HCT116 (cell line): ENCODE measurements around the gene ARPC5. TPM values are rescaled to one million over a fixed set of nuclear protein-coding genes. Genes with fewer than 3 reads are reported as not detected.

Source experiments
- ATAC-seq: fragments of 200-7000 bp; cut with Tn5 transposase; 2 replicates; pipeline ENCODE4 v1.9.1; 2020; ENCODE audit warnings: mild to moderate bottlenecking, moderate library complexity
- BruUV-seq: library from RNA; stranded (reverse); fragments of 400-500 nt; replicated peaks from 2 replicates; lab custom pipeline; 2021; lab: Mats Ljungman, UMichigan
- CTCF ChIA-PET: fragments of 300-600 bp; sonication (Branson Sonifier 250); formaldehyde crosslinking; loops from one replicate; lab custom pipeline; 2021; ENCODE audit warnings: antibody characterized with exemption; lab: Charles Lee
- POLR2A ChIA-PET: fragments of 300-600, 350-600 bp; sonication (Branson Sonifier 250); formaldehyde crosslinking; loops from one replicate; lab custom pipeline; 2021; ENCODE audit warnings: antibody characterized with exemption; lab: Charles Lee
- RAD21 ChIA-PET, 2 experiments: fragments of 300-600 bp; sonication (Branson Sonifier 250); formaldehyde crosslinking; loops; one replicate each; lab custom pipeline; 2023; ENCODE audit warnings: low total read pairs in 2 of 2; ENCODE audit not compliant: uncharacterized antibody in 2 of 2, unreplicated experiment in 2 of 2, low non-redundant PET in 1 of 2; lab: Charles Lee
- DNase-seq: peaks from one replicate; pipeline ENCODE4 v3.0.0-alpha.2; 2010; ENCODE audit warnings: low read depth, low spot score
- H2AFZ ChIP-seq: fragments of 200-600 bp; shearing (Covaris generic), sonication (generic); 2 replicates; pipeline ENCODE4 v1.6.1; 2017; ENCODE audit warnings: low read depth, mixed run types, mixed read lengths, antibody characterized with exemption, low read length; ENCODE audit not compliant: poor library complexity, severe bottlenecking
- H3K27ac ChIP-seq: 2 replicates; pipeline ENCODE4 v1.5.1; 2012; ENCODE audit warnings: low read depth, low read length
- H3K27me3 ChIP-seq: fragments of 200-600 bp; sonication (generic); 2 replicates; pipeline ENCODE4 v1.6.1; 2016; ENCODE audit warnings: mixed run types, low read length, mixed read lengths; ENCODE audit not compliant: insufficient read depth
- H3K36me3 ChIP-seq, 2 experiments: fragments of 200-500 bp in 1 of 2; fragments of 200-600 bp in 1 of 2; sonication (Bioruptor generic) in 1 of 2; sonication (generic) in 1 of 2; 2 replicates each; pipeline versions ENCODE4 v1.5.1 to v1.6.1; 2014 to 2016; ENCODE audit warnings: low read length in 2 of 2, inconsistent platforms in 1 of 2, mixed read lengths in 1 of 2, mixed run types in 1 of 2; ENCODE audit not compliant: insufficient read depth in 2 of 2, control insufficient read depth in 1 of 2
- H3K4me1 ChIP-seq, 2 experiments: fragments of 200-600 bp in 1 of 2; sonication (generic) in 1 of 2; 2 replicates each; pipeline versions ENCODE4 v1.5.1 to v1.6.1; 2012 to 2017; ENCODE audit warnings: low read length in 2 of 2, inconsistent platforms in 1 of 2, mild to moderate bottlenecking in 1 of 2, mixed read lengths in 1 of 2, mixed run types in 1 of 2, moderate library complexity in 1 of 2; ENCODE audit not compliant: insufficient read depth in 2 of 2, control insufficient read depth in 1 of 2
- H3K4me2 ChIP-seq: fragments of 200-600 bp; sonication (generic); 2 replicates; pipeline ENCODE4 v1.6.1; 2017; ENCODE audit warnings: mixed run types, low read length, mixed read lengths
- H3K4me3 ChIP-seq, 2 experiments: fragments of 200-600 bp in 1 of 2; sonication (generic) in 1 of 2; replicated peaks in 1 of 2; 2 replicates each; pipeline ENCODE4 v1.5.1; 2011 to 2016; ENCODE audit warnings: low read length in 2 of 2, control low read depth in 1 of 2, low read depth in 1 of 2, mild to moderate bottlenecking in 1 of 2, mixed read lengths in 1 of 2, mixed run types in 1 of 2
- H3K79me2 ChIP-seq: fragments of 200-600 bp; sonication (generic); 2 replicates; pipeline ENCODE4 v1.6.1; 2017; ENCODE audit warnings: mild to moderate bottlenecking, mixed run types, low read length, moderate library complexity, mixed read lengths; ENCODE audit not compliant: insufficient read depth
- H3K9ac ChIP-seq: fragments of 200-600 bp; sonication (generic); 2 replicates; pipeline ENCODE4 v1.6.1; 2016; ENCODE audit warnings: low read length, mixed read lengths
- H3K9me2 ChIP-seq: fragments of 200-600 bp; sonication (generic), shearing (Covaris generic); 2 replicates; pipeline ENCODE4 v1.6.1; 2017; ENCODE audit warnings: mixed run types, mild to moderate bottlenecking, moderate library complexity; ENCODE audit not compliant: insufficient read depth
- H3K9me3 ChIP-seq, 2 experiments: fragments of 200-500 bp in 1 of 2; fragments of 200-600 bp in 1 of 2; sonication (Bioruptor generic) in 1 of 2; sonication (generic) in 1 of 2; 2 replicates each; pipeline ENCODE4 v1.6.1; 2014 to 2017; ENCODE audit warnings: low read length in 2 of 2, mixed read lengths in 2 of 2, inconsistent platforms in 1 of 2, low read depth in 1 of 2, mild to moderate bottlenecking in 1 of 2, mixed run types in 1 of 2, moderate library complexity in 1 of 2; ENCODE audit not compliant: control insufficient read depth in 1 of 2, insufficient read depth in 1 of 2
- H4K20me1 ChIP-seq: fragments of 200-600 bp; sonication (generic), shearing (Covaris generic); 2 replicates; pipeline ENCODE4 v1.6.1; 2017; ENCODE audit warnings: mixed run types, mild to moderate bottlenecking, moderate library complexity; ENCODE audit not compliant: insufficient read depth
- CEBPB ChIP-seq: IDR thresholded peaks from 2 replicates; pipeline ENCODE4 v1.6.1; 2012; ENCODE audit warnings: low read depth
- CTCF ChIP-seq, 3 experiments: fragments of 200-600 bp in 1 of 3; sonication (generic) in 1 of 3; IDR thresholded peaks in 2 of 3; conservative IDR thresholded peaks in 1 of 3; 2 replicates each; pipeline ENCODE4 v1.5.1; 2012 to 2017; ENCODE audit warnings: low read depth in 2 of 3, low read length in 2 of 3, antibody characterized with exemption in 1 of 3, borderline replicate concordance in 1 of 3, control low read depth in 1 of 3, mild to moderate bottlenecking in 1 of 3, mixed read lengths in 1 of 3, mixed run types in 1 of 3, moderate library complexity in 1 of 3; ENCODE audit not compliant: insufficient read depth in 1 of 3
- MAX ChIP-seq: IDR thresholded peaks from 2 replicates; pipeline ENCODE4 v1.6.1; 2012
- POLR2A ChIP-seq: IDR thresholded peaks from 2 replicates; pipeline ENCODE4 v1.7.0; 2011; ENCODE audit warnings: borderline replicate concordance; ENCODE audit not compliant: insufficient read depth, insufficient read length; ENCODE audit errors: extremely low read depth
- POLR2AphosphoS5 ChIP-seq: IDR thresholded peaks from 2 replicates; pipeline ENCODE4 v1.6.1; 2011; ENCODE audit warnings: mild to moderate bottlenecking, low read depth, low read length, moderate library complexity
- SP1 ChIP-seq: IDR thresholded peaks from 2 replicates; pipeline ENCODE4 v1.6.1; 2012; ENCODE audit warnings: low read depth
- TCF7L2 ChIP-seq: IDR thresholded peaks from 2 replicates; pipeline ENCODE4 v1.7.0; 2011; ENCODE audit warnings: borderline replicate concordance, inconsistent platforms; ENCODE audit not compliant: insufficient read depth, insufficient read length; ENCODE audit errors: extremely low read depth
- intact Hi-C: fragments of 100-400 bp; cut with micrococcal nuclease; formaldehyde crosslinking; loops from 2 replicates; pipeline ENCODE4 v1.10.0; 2022
- total RNA-seq: library from RNA; stranded (reverse); gene quantifications from one replicate; pipeline ENCODE4 v1.2.1, GENCODE V29; 2021; ENCODE audit not compliant: unreplicated experiment

The ARPC5 gene
- total RNA-seq, 1 experiment from 2014 or later, result 71.5 TPM

- intact Hi-C loops, result no loop called here
- Histone ChIP-seq H3K4me2 (no peak overlapping the region), H3K9me3 (no peaks in the 10 kb centered on the region), H3K9me2 (peaks cover 3% of the 10 kb centered on the region; the same call in 1 of the 2 replicates), H3K27ac (no peak overlapping the region), H3K4me3 (no peak overlapping the region), H2AFZ (no peak overlapping the region), H3K4me1 (peaks cover 0 to 12% of the 10 kb centered on the region in 2 experiments; a peak in 2 of 4 replicates), H3K79me2 (no peaks in the 10 kb centered on the region), H3K9ac (no peak overlapping the region), H3K27me3 (no peaks in the 10 kb centered on the region), H3K36me3 (no peaks in the 10 kb centered on the region), H4K20me1 (no peaks in the 10 kb centered on the region)
- POLR2A ChIA-PET, result no interaction called here
- CTCF ChIA-PET, result no interaction called here
- RAD21 ChIA-PET, result no interaction called here
- ATAC-seq (no peak), DNase-seq (no peak)
- TF ChIP-seq POLR2AphosphoS5 (no peak), SP1 (no peak), TCF7L2 (peak; percentile 43), CEBPB (peak; percentile 72)
- no TSS peak for BruUV-seq
These were observed 51.4 kb downstream of the ARPC5 start for GRCh38 chr1:183584147-183584546.

GRCh38 chr1:183583466-183583865 lies 52.1 kb downstream of the ARPC5 start:
- Histone ChIP-seq H3K4me3 (no peak overlapping the region), H3K79me2 (no peaks in the 10 kb centered on the region)
- DNase-seq, result no peak
- RAD21 ChIA-PET, result no interaction called here
- no peak for TF ChIP-seq CTCF (IDR thresholded peaks at IDR 0.05 in 2 of 3, conservative IDR thresholded peaks at IDR 0.05 in 1 of 3; ENCODE audit: borderline replicate concordance in 1 of 3, insufficient read depth in 1 of 3, low read depth in 2 of 3, low read length in 2 of 3)
- no peak for TF ChIP-seq SP1
- TF ChIP-seq MAX, result no peak
- TF ChIP-seq POLR2A, result no peak
- TF ChIP-seq, all 23 proteins: peak for 0
- intact Hi-C loops, result no loop called here
- no peak overlapping the region for H3K9ac ChIP-seq
- ATAC-seq, result no peak
- no peaks in the 10 kb centered on the region for H3K27me3 ChIP-seq
- CTCF ChIA-PET, result no interaction called here
- no peaks in the 10 kb centered on the region for H4K20me1 ChIP-seq
- H3K4me2 ChIP-seq, result no peak overlapping the region
- no peaks in the 10 kb centered on the region for H3K36me3 ChIP-seq
- POLR2A ChIA-PET, result no interaction called here
- H3K27ac ChIP-seq, result no peak overlapping the region
- peaks cover 3% of the 10 kb centered on the region; the same call in 1 of the 2 replicates for H3K9me2 ChIP-seq
- no peaks in the 10 kb centered on the region for H3K9me3 ChIP-seq
- no TSS peak for BruUV-seq
- H3K4me1 ChIP-seq, result peaks cover 0 to 12% of the 10 kb centered on the region in 2 experiments; a peak in 2 of 4 replicates
- no peak overlapping the region for H2AFZ ChIP-seq
